Measurements from ENCODE around the gene SLC25A41. TPM values are rescaled to one million over a fixed set of nuclear protein-coding genes. Genes with fewer than 3 reads are reported as not detected.

SLC25A41 gene
- total and polyA plus RNA-seq, 9 of the 15 experiments (the other 6 are each of a cell fraction or from before 2014, with no cell fraction given) = 0.08 to 4.2 (median 1.6) TPM

DNA sequence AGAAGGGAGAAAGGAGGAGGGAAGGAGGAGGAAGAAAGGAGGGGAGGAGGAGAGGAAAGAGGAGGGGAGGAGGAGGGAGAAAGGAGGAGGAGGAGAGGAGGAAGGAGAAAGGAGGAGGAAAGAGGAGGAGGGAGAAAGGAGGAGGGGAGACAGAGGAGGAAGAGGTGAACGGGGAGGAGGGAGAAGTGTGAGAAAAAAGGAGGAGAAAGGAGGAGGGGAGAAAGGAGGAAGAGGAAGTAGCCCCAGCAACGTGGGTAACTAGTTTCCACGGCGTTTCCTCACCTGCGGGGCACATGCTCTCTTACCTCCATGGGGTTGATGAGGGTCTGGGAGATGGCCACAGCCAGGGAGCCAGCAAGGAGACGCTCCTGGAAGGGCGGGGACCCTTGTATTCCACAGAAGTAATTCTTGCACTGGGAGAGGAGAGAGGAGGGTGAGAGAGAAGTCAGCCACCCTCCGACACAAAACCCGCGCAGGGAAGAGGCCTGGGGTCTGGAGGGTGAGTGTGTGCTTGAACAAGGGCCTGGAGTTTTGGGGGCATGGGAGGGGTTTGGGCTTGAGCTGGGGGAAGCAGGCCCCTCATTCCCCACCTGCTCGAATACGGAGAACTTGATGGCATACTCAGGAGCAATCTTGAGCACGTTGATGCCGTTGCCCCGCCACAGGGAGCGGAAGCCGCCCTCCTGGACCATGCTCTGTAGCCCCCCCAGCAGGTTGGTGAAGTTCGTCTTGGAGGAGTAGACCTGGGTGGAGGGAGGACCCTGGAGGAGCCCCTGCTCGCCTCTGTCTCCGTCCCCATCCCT is 3.9 kb downstream of the SLC25A41 start:
- Histone ChIP-seq H3K27me3 (ENCODE audit: control insufficient read depth in 2 of 2, insufficient read depth in 2 of 2, low read length in 2 of 2) (no peaks in the 10 kb centered on the region), H3K4me1 (replicated peaks in 1 of 2; ENCODE audit: control insufficient read depth in 2 of 2, insufficient read depth in 2 of 2, low read length in 2 of 2) (peaks cover 11 to 34% of the 10 kb centered on the region in 2 experiments), H2AFZ (ENCODE audit: low read depth, low read length) (peak overlapping the region; percentile 86), H3K9me3 (replicated peaks; ENCODE audit: control insufficient read depth, insufficient read depth, low read depth, low read length) (no peaks in the 10 kb centered on the region), H3K27ac (ENCODE audit: extremely low read depth, low read depth, low read length) (peak overlapping the region; percentile 68), H3K4me3 (peak overlapping the region; percentile 52), H4K20me1 (replicated peaks; ENCODE audit: control insufficient read depth, insufficient read depth, low read length) (no peaks in the 10 kb centered on the region), H3K36me3 (ENCODE audit: control insufficient read depth, insufficient read depth, low read length) (peaks cover 3% of the 10 kb centered on the region; the same call in 1 of the 3 replicates), H3K9ac (ENCODE audit: insufficient read depth in 1 of 2, low read depth in 2 of 2, low read length in 2 of 2) (peak overlapping the region; percentile 71 to 85), H3K79me2 (ENCODE audit: control insufficient read depth, insufficient read depth, low read length) (peaks cover 15% of the 10 kb centered on the region), H3K9me1 (ENCODE audit: control insufficient read depth, insufficient read depth, low read length) (peaks cover 4% of the 10 kb centered on the region), H3K4me2 (ENCODE audit: insufficient read depth, low read length) (peak overlapping the region; percentile 89)
- TSS peak; percentile 75 for BruUV-seq (replicated peaks)
- DNase-seq (ENCODE audit: extremely low read depth in 1 of 4, low spot score in 3 of 4) = peak; percentile 46 to 58 (median 57)
- 15% methylated on average over 18 of the region's 20 CpGs for WGBS (ENCODE audit: insufficient coverage, low coverage, missing lambda C conversion rate)
- CTCF ChIA-PET (ENCODE audit: low intra/inter-chr PET ratio) = no interaction called here
- in situ Hi-C loops (cut with MboI) = no loop called here
- peak; percentile 10 for ATAC-seq
- intact Hi-C loops (cut with micrococcal nuclease) = loop anchor here (10.0 kb wide), 2 partner anchors 115 to 265 kb away; no protein-coding TSS in a partner anchor
- POLR2A ChIA-PET = interaction anchor here (0.8 kb wide), 1 partner anchor 59 kb away, joined by 3 read pairs; no protein-coding TSS in a partner anchor
- FAIRE-seq = peak; percentile 78
- TF ChIP-seq BMI1 (IDR thresholded peaks at IDR 0.05; ENCODE audit: low read length) (no peak), CBFA2T2 (conservative IDR thresholded peaks at IDR 0.05) (no peak), STAT5A (IDR thresholded peaks at IDR 0.05; ENCODE audit: borderline replicate concordance, low read length) (no peak), CBX2 (IDR thresholded peaks at IDR 0.05; ENCODE audit: insufficient read depth, low read length, poor library complexity, severe bottlenecking) (no peak), MCM7 (IDR thresholded peaks at IDR 0.05) (no peak), SIN3B (IDR thresholded peaks at IDR 0.05; ENCODE audit: low read depth) (no peak), KLF13 (tag; IDR thresholded peaks at IDR 0.05; ENCODE audit: borderline replicate concordance, low read depth) (no peak), LARP7 (IDR thresholded peaks at IDR 0.05) (peak; percentile 87), CXXC5 (CRISPR knock-in tag; IDR thresholded peaks at IDR 0.05) (peak; percentile 28; the same call in 1 of the 2 replicates), HDAC2 (IDR thresholded peaks at IDR 0.05) (peak; percentile 66), SMARCA4 (IDR thresholded peaks at IDR 0.05) (peak; percentile 25; the same call in 1 of the 2 replicates), NCOA1 (IDR thresholded peaks at IDR 0.05; ENCODE audit: low read depth) (peak; percentile 48; the same call in 1 of the 2 replicates), ZNF140 (CRISPR knock-in tag; IDR thresholded peaks at IDR 0.05) (no peak), GATAD2A (IDR thresholded peaks at IDR 0.05) (peak; percentile 86), FOXK2 (conservative IDR thresholded peaks at IDR 0.05 in 1 of 2, IDR thresholded peaks at IDR 0.05 in 1 of 2; ENCODE audit: low read depth in 2 of 2) (peak in 1 of 2 experiments; percentile 34; a peak in 2 of 4 replicates), ZBTB8A (IDR thresholded peaks at IDR 0.05; ENCODE audit: partially characterized antibody) (no peak), HLTF (IDR thresholded peaks at IDR 0.05) (peak; percentile 78; the same call in 1 of the 2 replicates), NFIX (CRISPR knock-in tag; IDR thresholded peaks at IDR 0.05; ENCODE audit: low read depth) (no peak), RBM39 (optimal IDR thresholded peaks at IDR 0.05; ENCODE audit: low read depth, low read length) (peak; percentile 81), JUND (IDR thresholded peaks at IDR 0.05; ENCODE audit: borderline replicate concordance, low read depth, low read length) (no peak), JUND (tag; IDR thresholded peaks at IDR 0.05; ENCODE audit: borderline replicate concordance, low read depth, low read length) (no peak), ZNF589 (CRISPR knock-in tag; IDR thresholded peaks at IDR 0.05; ENCODE audit: low read depth) (no peak), NCOA4 (IDR thresholded peaks at IDR 0.05; ENCODE audit: partially characterized antibody) (peak; percentile 34), OTX1 (CRISPR knock-in tag; IDR thresholded peaks at IDR 0.05) (peak; percentile 95)
- TF ChIP-seq, protein P1, sequence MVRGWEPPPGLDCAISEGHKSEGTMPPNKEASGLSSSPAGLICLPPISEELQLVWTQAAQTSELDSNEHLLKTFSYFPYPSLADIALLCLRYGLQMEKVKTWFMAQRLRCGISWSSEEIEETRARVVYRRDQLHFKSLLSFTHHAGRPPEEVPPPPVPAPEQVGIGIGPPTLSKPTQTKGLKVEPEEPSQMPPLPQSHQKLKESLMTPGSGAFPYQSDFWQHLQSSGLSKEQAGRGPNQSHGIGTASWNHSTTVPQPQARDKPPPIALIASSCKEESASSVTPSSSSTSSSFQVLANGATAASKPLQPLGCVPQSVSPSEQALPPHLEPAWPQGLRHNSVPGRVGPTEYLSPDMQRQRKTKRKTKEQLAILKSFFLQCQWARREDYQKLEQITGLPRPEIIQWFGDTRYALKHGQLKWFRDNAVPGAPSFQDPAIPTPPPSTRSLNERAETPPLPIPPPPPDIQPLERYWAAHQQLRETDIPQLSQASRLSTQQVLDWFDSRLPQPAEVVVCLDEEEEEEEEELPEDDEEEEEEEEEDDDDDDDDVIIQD (CRISPR knock-in tag; IDR thresholded peaks at IDR 0.05) = no peak
